ENCODE measurements around the gene ST6GALNAC2. TPM values are rescaled to one million over a fixed set of nuclear protein-coding genes. Genes with fewer than 3 reads are reported as not detected.

ST6GALNAC2 gene
- total and polyA plus RNA-seq, 10 of the 15 experiments (the other 5 are each of a cell fraction or from before 2014, with no cell fraction given), result 0.08 to 0.41 (median 0.23) TPM; not detected in 6

DNA sequence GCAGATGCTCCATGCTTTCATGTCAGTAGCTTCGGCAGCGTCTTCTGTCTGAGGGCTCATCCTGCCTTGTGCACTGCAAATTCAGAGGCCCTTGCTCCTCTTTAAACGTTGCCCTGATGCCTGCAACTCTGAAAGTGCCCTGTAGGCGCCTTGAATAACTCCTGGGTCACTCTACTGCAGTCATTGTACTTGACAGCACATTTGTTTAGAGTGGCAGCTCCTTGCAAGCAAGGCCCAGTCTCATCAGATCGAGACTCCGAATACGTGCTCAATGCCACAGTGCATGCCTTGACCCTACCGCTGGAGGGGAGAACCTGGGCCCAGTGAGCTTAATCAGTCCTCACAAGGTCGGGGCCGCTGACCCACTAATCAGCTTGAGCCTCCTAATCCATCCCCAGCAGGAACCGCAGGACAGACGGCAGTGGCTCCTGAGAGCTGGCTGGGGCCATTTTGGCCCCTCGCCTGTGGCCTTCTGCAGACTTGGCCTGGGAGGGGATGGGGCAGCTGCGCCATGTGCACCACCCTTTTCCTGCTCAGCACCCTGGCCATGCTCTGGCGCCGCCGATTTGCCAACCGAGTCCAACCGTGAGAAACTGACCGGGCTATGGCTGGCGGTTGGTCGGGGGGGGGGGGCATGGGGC is 45.9 kb downstream of the ST6GALNAC2 start, which contains the start of gene PRCD:
PRCD (plus strand) TSS at position 414 of the 641 bp plus-strand sequence; CDS start at position 512, 98 bp downstream.
- RAD21 ChIA-PET (ENCODE audit: unreplicated experiment), result interaction anchor here (1.4 kb wide), 1 partner anchor 12 kb away, joined by 4 read pairs; no protein-coding TSS in a partner anchor
- CTCF ChIA-PET, result interaction anchor here (1.6 kb wide), 1 partner anchor 11 kb away, joined by 6 read pairs; no protein-coding TSS in a partner anchor
- no peak within 1 kb of the TSS for H3K4me3 ChIP-seq
- in situ Hi-C loops (cut with MboI), result no loop called here
- H3K27me3 ChIP-seq (replicated peaks in 1 of 2; ENCODE audit: control insufficient read depth in 2 of 2, insufficient read depth in 2 of 2, low read length in 1 of 2), result peaks cover 5 to 9% of the 10 kb centered on the region in 2 experiments
- 52% methylated on average over 18 of the region's 22 CpGs for WGBS (ENCODE audit: insufficient coverage, insufficient replicate concordance, low lambda C conversion rate, missing lambda C conversion rate)
- H4K20me1 ChIP-seq (ENCODE audit: control insufficient read depth, insufficient read depth), result no peaks in the 10 kb centered on the region
- no peak within 1 kb of the TSS for H3K9ac ChIP-seq (ENCODE audit: control insufficient read depth, insufficient read depth, low read length)
- FAIRE-seq, result no peak
- no peaks in the 10 kb centered on the region for H3K4me1 ChIP-seq (ENCODE audit: control insufficient read depth, insufficient read depth, low read length)
- no peak within 1 kb of the TSS for H3K4me2 ChIP-seq (ENCODE audit: control insufficient read depth, insufficient read depth)
- DNase-seq (ENCODE audit: low read depth, low spot score), result no peak
- BruUV-seq (replicated peaks), result no TSS peak
- no peak within 1 kb of the TSS for H3K27ac ChIP-seq (ENCODE audit: control insufficient read depth, insufficient read depth)
- TF ChIP-seq, protein P1, sequence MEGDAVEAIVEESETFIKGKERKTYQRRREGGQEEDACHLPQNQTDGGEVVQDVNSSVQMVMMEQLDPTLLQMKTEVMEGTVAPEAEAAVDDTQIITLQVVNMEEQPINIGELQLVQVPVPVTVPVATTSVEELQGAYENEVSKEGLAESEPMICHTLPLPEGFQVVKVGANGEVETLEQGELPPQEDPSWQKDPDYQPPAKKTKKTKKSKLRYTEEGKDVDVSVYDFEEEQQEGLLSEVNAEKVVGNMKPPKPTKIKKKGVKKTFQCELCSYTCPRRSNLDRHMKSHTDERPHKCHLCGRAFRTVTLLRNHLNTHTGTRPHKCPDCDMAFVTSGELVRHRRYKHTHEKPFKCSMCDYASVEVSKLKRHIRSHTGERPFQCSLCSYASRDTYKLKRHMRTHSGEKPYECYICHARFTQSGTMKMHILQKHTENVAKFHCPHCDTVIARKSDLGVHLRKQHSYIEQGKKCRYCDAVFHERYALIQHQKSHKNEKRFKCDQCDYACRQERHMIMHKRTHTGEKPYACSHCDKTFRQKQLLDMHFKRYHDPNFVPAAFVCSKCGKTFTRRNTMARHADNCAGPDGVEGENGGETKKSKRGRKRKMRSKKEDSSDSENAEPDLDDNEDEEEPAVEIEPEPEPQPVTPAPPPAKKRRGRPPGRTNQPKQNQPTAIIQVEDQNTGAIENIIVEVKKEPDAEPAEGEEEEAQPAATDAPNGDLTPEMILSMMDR (IDR thresholded peaks at IDR 0.05 in 2 of 3, conservative IDR thresholded peaks at IDR 0.05 in 1 of 3; ENCODE audit: control insufficient read depth in 2 of 3, extremely low read depth in 1 of 3, insufficient read depth in 1 of 3, low read depth in 3 of 3, low read length in 3 of 3), result 0 out of 6 replicates have a peak, but pooled peaks of 1 of the 3 experiments have one; percentile 5
- TF ChIP-seq ZNF217 (IDR thresholded peaks at IDR 0.05), result no peak
- POLR2A ChIA-PET, result no interaction called here
- no peaks in the 10 kb centered on the region for H3K79me2 ChIP-seq (ENCODE audit: control insufficient read depth, insufficient read depth, low read length)
- SMC1A ChIA-PET (ENCODE audit: uncharacterized antibody, unreplicated experiment), result no interaction called here
- peak; percentile 34; the same call in 1 of the 3 replicates for ATAC-seq
- H3K9me3 ChIP-seq (replicated peaks; ENCODE audit: control insufficient read depth, insufficient read depth, low read length), result no peaks in the 10 kb centered on the region
- H2AFZ ChIP-seq (ENCODE audit: control insufficient read depth, low read depth, low read length), result no peak within 1 kb of the TSS
- H3K36me3 ChIP-seq (ENCODE audit: control insufficient read depth in 2 of 2, insufficient read depth in 2 of 2, low read length in 1 of 2), result no peaks in the 10 kb centered on the region
- intact Hi-C loops (cut with micrococcal nuclease; ENCODE audit: unreplicated experiment), result no loop called here

DNA sequence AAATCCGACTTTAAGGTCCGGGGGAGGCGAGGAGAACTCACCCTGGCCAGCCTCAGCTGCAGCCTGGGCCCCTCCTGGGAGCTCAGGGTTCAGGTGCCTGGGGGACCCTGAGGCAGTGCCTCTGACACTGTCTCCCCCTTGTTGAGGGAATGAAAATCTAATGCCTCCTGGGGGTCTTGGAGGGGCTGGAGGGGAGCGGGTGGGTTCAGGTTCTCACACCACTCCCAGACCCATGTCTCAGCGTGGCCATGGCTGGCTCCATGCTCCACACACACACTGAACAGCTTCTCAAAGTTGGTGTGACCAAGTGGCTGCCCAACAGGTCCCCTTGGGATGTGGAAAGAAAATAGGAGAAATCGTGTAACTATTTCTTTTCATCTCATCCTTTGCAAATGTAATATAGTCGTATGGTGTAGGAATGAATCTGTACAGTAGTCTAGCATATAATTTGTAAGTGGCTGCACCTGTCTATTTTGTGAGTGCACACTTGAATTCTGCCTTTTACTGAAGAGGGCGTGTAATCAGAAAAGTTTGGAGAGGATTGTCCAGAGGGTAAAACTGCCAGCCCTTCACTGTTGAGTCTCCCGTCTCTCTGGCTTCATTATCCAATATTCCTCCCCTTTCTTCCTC is 46.6 kb downstream of the ST6GALNAC2 start:
- intact Hi-C loops (cut with micrococcal nuclease; ENCODE audit: unreplicated experiment) (no loop called here), in situ Hi-C loops (cut with MboI) (no loop called here)
- WGBS (ENCODE audit: insufficient coverage, insufficient replicate concordance, low lambda C conversion rate, missing lambda C conversion rate), result 55% methylated on average over 9 of the region's 9 CpGs
- POLR2A ChIA-PET, result no interaction called here
- no peaks in the 10 kb centered on the region for H3K9me3 ChIP-seq (replicated peaks; ENCODE audit: control insufficient read depth, insufficient read depth, low read length)
- CTCF ChIA-PET, result interaction anchor here (1.6 kb wide), 1 partner anchor 11 kb away, joined by 6 read pairs; no protein-coding TSS in a partner anchor
- RAD21 ChIA-PET (ENCODE audit: unreplicated experiment), result no interaction called here
- no peak overlapping the region for H2AFZ ChIP-seq (ENCODE audit: control insufficient read depth, low read depth, low read length)
- H3K36me3 ChIP-seq (ENCODE audit: control insufficient read depth in 2 of 2, insufficient read depth in 2 of 2, low read length in 1 of 2), result no peaks in the 10 kb centered on the region
- no peaks in the 10 kb centered on the region for H3K79me2 ChIP-seq (ENCODE audit: control insufficient read depth, insufficient read depth, low read length)
- DNase-seq (ENCODE audit: low read depth, low spot score) (no peak), ATAC-seq (no peak), FAIRE-seq (no peak)
- H3K4me1 ChIP-seq (ENCODE audit: control insufficient read depth, insufficient read depth, low read length), result no peaks in the 10 kb centered on the region
- H3K4me2 ChIP-seq (ENCODE audit: control insufficient read depth, insufficient read depth), result no peak overlapping the region
- no peak overlapping the region for H3K9ac ChIP-seq (ENCODE audit: control insufficient read depth, insufficient read depth, low read length)
- H3K4me3 ChIP-seq, result no peak overlapping the region
- SMC1A ChIA-PET (ENCODE audit: uncharacterized antibody, unreplicated experiment), result no interaction called here
- BruUV-seq (replicated peaks), result no TSS peak
- H3K27ac ChIP-seq (ENCODE audit: control insufficient read depth, insufficient read depth), result no peak overlapping the region
- no peaks in the 10 kb centered on the region for H4K20me1 ChIP-seq (ENCODE audit: control insufficient read depth, insufficient read depth)
- peaks cover 5 to 9% of the 10 kb centered on the region in 2 experiments for H3K27me3 ChIP-seq (replicated peaks in 1 of 2; ENCODE audit: control insufficient read depth in 2 of 2, insufficient read depth in 2 of 2, low read length in 1 of 2)
- TF ChIP-seq, protein P2, sequence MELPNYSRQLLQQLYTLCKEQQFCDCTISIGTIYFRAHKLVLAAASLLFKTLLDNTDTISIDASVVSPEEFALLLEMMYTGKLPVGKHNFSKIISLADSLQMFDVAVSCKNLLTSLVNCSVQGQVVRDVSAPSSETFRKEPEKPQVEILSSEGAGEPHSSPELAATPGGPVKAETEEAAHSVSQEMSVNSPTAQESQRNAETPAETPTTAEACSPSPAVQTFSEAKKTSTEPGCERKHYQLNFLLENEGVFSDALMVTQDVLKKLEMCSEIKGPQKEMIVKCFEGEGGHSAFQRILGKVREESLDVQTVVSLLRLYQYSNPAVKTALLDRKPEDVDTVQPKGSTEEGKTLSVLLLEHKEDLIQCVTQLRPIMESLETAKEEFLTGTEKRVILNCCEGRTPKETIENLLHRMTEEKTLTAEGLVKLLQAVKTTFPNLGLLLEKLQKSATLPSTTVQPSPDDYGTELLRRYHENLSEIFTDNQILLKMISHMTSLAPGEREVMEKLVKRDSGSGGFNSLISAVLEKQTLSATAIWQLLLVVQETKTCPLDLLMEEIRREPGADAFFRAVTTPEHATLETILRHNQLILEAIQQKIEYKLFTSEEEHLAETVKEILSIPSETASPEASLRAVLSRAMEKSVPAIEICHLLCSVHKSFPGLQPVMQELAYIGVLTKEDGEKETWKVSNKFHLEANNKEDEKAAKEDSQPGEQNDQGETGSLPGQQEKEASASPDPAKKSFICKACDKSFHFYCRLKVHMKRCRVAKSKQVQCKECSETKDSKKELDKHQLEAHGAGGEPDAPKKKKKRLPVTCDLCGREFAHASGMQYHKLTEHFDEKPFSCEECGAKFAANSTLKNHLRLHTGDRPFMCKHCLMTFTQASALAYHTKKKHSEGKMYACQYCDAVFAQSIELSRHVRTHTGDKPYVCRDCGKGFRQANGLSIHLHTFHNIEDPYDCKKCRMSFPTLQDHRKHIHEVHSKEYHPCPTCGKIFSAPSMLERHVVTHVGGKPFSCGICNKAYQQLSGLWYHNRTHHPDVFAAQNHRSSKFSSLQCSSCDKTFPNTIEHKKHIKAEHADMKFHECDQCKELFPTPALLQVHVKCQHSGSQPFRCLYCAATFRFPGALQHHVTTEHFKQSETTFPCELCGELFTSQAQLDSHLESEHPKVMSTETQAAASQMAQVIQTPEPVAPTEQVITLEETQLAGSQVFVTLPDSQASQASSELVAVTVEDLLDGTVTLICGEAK (IDR thresholded peaks at IDR 0.05; ENCODE audit: borderline replicate concordance), result no peak
- TF ChIP-seq SPI1 (IDR thresholded peaks at IDR 0.05; ENCODE audit: borderline replicate concordance, insufficient read depth, low read depth, low read length), result no peak

Measured in GM12878 (cell line).